Astrocyte of the hippocampus (primary cell): ENCODE results near the gene SBNO2.
A peak's percentile ranks its signal among the peaks of the same experiment; 100 is the strongest.

Source experiments
- DNase-seq: peaks from one replicate; pipeline ENCODE4 v3.0.0; 2011; ENCODE audit warnings: low read depth, low spot score

Gene SBNO2

DNA sequence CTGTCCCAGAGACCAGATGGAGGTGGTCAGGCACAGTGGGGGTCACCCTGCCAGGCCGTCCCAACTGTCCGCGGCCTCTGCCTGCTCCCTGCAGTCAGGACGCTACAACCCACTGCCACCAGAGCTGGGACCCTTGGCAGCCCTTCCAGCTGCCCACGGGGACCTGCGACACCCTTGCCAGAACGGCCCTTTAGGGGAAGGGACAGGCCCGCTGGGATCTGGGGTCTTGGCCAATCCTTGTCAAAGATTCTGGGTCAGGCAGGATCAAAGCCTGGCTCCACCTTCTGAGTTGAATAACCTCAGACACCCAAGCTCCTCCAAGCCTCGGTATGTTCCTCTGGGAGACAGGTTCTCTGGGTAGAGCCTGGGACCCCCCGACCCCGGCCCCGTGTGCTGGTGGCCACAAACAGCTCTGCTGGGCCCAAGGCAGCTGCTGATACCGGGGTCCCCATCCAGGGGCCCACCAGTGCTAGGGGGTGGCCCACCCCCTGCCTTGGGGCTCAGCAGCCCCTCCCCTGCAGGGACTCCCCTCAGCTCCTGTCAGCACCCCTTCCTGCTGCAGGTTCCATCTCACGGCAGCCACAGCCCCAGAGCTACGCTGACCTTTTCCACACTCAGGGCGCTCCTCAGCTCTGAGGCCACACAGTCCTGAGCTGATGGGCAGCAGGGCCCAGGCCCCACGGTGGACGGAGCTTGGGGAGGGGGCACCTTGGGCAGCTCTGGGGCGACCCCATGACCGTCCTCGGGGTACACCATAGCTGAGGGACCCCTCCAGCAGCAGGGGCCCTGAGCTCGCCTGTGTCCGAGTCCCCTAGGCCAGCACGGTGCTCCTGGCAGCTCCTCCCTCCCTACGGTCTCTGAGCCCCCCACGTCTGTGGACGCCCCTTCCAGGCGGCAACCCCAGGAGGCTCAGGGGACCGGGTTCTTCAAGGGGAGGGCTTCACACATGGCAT lies 18.4 kb downstream of the SBNO2 start:
- no peak for DNase-seq

GRCh38 chr19:1154731-1155351 lies 19.2 kb downstream of the SBNO2 start:
- peak; percentile 84 for DNase-seq

GRCh38 chr19:1153891-1154730 lies 20.0 kb downstream of the SBNO2 start:
- no peak for DNase-seq

GRCh38 chr19:1151917-1152587 lies 22.0 kb downstream of the SBNO2 start:
- DNase-seq = no peak

- DNase-seq = no peak
These were observed 22.9 kb downstream of the SBNO2 start for GRCh38 chr19:1151037-1151724.

- no peak for DNase-seq
These were observed 23.6 kb downstream of the SBNO2 start for GRCh38 chr19:1150333-1151036.

DNA sequence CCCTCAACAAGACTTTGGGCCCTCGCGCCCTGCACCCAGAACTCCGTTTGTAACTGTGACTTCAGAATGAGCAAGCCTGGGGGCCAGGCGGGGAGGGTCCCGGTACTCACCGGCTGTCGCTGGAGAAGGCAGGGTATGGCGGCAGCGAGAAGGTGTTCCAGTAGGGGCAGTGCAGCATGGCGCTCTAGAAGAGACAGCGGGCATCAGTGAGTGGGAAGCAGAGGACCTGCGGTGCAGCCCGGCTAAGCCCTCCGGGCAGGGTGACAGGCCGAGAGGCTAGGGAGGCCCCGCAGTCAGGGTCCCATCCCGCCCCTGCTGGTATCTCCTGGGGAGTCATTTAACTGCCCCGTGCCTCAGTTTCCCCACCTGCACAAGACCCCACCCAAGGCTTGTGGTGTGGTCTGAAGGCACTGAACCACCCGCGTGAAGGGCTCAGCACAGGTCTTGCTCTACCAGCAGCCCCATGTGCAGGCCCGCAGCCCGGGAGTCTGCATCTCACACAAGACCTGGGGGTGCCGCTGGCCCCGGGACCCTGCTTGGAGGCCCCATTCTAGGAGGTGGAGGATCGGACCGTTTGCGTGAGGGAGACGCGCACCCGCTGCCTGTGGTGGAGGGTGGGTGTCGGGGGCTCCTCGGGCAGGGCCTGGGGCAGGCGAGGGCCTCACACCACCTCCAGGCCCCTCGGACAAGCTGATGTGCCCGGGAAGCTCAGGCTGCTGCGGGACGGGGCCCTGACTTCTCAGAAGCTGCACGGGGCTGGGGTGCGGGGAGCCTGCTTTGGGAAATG lies 24.6 kb downstream of the SBNO2 start:
- no peak for DNase-seq

DNA sequence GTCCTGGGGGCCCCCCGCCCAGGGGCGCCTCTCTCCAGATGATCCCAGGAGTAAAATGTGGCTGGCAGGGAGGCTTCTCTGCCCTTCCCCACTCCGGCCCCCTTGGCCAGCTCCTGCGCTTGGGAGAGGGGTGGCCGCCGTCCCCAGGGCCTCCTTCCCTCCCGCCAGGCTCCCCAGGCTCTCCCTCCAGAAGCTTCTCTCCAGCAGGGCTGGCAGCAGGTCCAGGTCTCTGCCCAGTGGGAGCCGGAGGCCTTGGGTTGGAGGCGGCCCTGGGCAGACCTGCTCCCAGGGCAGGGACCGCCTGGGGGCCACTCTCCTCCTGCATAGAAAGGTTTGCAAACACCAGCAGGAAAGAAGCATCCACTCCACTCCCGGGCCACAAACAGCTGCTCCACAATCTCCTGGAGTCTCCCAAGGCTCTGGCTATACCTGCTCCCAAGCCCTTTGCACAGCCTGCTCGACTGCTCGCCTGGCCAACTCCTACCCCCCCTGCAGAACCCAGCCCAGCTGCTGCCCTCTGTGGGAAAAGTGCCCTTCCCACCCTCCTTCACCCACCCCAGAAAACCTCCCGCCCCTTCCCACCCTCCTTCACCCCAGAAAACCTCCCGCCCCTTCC lies 26.0 kb downstream of the SBNO2 start:
- DNase-seq = no peak

DNA sequence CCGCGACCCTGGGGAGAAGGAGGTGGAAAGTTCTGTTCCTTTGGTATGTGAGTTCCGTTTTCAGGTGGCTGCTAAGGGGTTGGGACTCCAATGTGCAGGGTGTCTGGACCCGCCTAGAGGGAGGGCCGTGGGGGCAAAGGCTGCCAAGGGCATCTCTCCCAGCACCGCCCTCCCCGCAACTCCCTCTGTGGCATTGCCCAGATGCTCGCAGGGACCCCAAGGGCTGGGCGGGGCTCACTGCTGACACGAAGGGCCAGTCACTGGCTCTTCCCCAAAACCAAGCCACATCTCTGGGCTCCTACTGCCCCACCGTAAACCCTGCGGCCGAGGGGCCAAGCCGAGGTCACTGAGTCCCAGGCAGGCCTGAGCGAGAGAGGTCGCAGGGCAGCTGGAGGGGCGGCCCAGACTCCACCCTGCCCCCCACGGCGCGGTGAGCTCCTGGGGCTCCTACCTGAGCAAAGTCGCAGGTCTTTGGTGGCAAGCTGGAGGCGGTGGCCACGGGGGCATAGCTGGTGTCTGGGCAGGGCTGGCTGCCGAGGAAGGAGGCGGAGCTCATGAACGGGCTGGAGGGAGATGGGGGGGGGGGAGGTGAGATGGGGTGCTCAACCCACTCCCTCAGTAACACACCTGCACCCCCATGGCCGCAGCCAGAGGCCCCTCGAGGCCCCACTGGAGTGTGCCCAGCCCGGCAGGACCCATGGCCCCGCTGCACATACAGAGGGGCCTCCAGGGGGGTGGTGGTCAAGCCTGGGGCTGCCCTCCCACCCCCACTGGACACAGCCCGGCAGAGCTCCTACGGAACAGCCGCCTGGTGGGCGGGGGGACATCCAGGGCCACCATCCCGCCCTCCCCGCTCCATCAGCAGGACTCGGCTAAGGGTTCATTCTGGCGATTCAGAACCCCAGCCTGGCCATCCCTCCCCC lies 26.9 kb downstream of the SBNO2 start:
- DNase-seq = no peak

- DNase-seq = no peak
These were observed 27.7 kb downstream of the SBNO2 start for GRCh38 chr19:1146412-1146699.

GRCh38 chr19:1145635-1146411 lies 28.2 kb downstream of the SBNO2 start:
- no peak for DNase-seq

- DNase-seq = no peak
These were observed 29.3 kb downstream of the SBNO2 start for GRCh38 chr19:1144741-1145140.

DNA sequence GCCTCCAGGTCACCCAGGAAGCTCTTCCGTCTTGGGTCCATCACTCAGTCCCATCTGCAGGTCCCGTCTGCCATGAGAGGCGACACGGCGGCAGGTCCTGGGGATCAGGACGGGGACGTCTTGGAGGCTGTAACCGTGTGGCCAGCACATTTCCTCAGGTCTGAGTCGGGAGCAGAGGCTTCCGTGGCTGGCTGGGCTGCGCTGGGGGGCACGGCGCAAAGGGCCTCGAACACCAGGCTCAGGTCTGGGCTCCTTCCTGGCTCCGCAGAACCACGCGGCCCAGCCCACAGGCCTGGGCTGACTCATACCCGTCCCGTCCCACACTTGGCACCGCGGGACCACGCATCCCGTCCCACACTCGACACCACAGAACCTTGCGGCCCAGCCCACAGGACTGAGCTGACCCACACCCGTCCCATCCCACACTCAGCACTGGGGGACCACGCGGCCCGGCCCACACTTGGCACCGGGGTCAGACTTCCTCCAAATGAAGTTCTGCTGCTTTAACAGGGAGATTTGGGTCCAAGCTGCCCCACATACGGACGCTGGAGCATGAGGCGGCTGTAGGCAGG lies 30.2 kb downstream of the SBNO2 start:
- DNase-seq = no peak

- DNase-seq = no peak
These were observed 32.1 kb downstream of the SBNO2 start for GRCh38 chr19:1141944-1142343.

DNA sequence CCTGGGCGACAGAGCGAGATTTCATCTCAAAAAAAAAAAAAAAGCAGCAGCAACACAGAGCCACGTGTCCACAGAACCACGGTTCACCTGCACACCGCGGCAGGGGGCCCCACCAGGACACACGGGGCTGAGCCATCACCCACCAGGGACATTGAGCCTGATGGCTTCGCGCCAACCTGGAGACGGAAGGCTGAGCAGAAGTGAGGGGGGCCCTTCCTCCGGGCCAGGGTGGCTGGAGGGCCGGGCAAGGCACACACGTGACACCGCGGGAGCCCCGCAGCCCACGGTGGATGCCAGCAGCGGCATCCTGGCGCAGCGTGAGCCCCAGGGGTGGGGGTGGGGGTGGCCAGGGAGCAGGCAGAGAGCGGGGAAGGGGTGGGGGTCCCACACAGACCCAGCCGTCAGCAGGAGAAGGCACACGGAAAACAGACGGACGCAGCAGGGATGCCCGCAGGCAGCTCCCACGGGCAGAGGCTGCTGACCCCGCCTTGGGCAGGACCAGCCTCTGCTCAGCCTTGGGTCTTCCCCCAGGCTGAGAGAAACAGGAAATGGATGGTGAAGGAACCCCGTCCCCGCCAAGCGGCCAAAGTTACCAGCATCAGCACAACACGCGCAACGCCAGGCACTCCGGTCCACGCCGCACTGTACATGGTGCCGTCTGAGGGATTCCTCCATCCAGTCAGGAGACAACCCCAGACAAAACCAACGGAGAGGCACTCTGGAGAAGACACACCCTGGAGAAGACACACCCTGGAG lies 33.6 kb downstream of the SBNO2 start:
- DNase-seq = no peak

GRCh38 chr19:1139126-1139525 lies 34.9 kb downstream of the SBNO2 start:
- DNase-seq = no peak
